GM12878 (cell line): ENCODE measurements around the gene SPRN. TPM values are rescaled to one million over a fixed set of nuclear protein-coding genes. Genes with fewer than 3 reads are reported as not detected.

ENCODE experiments used
- ATAC-seq: fragments of 200-7000 bp; cut with Tn5 transposase; 3 replicates; pipeline ENCODE4 v1.9.1; 2020; ENCODE audit warnings: mild to moderate bottlenecking, moderate library complexity
- BruUV-seq: library from RNA; stranded (reverse); fragments of 400-500 nt; replicated peaks from 2 replicates; lab custom pipeline; 2021; lab: Mats Ljungman, UMichigan
- CTCF ChIA-PET: fragments of 300-600 bp; sonication (Branson Sonifier 250); formaldehyde crosslinking; extraction: SDS; loops from one replicate; lab custom pipeline; 2021; ENCODE audit warnings: inconsistent platforms; lab: Yijun Ruan, JAX
- POLR2A ChIA-PET: fragments of 350-600 bp; formaldehyde crosslinking; extraction: SDS; loops from one replicate; lab custom pipeline; 2021; ENCODE audit warnings: inconsistent platforms; lab: Charles Lee
- RAD21 ChIA-PET: fragments of 300-600 bp; sonication (Branson Sonifier 250); formaldehyde crosslinking; loops from one replicate; lab custom pipeline; 2023; ENCODE audit warnings: antibody characterized with exemption; ENCODE audit not compliant: unreplicated experiment; lab: Charles Lee
- SMC1A ChIA-PET: fragments of 300-600 bp; sonication (Branson Sonifier 250); formaldehyde crosslinking; loops from one replicate; lab custom pipeline; 2023; ENCODE audit not compliant: unreplicated experiment, uncharacterized antibody; lab: Charles Lee
- DNase-seq: peaks from one replicate; pipeline ENCODE4 v3.0.0-alpha.2; 2011; ENCODE audit warnings: low read depth, low spot score
- FAIRE-seq: peaks from 3 replicates; lab custom pipeline; 2011; peaks lifted over from hg19 to GRCh38; lab: Jason Lieb, UNC
- H2AFZ ChIP-seq: 2 replicates; pipeline ENCODE4 v1.6.0; 2011; ENCODE audit warnings: low read depth, low read length, control low read depth; ENCODE audit not compliant: control insufficient read depth
- H3K27ac ChIP-seq: 2 replicates; pipeline ENCODE4 v1.5.1; 2011; ENCODE audit warnings: control low read depth; ENCODE audit not compliant: control insufficient read depth, insufficient read depth
- H3K27me3 ChIP-seq, 2 experiments: replicated peaks in 1 of 2; 2 replicates each; pipeline versions ENCODE4 v1.6.0 to v1.6.1; 2011; ENCODE audit warnings: low read length in 1 of 2; ENCODE audit not compliant: control insufficient read depth in 2 of 2, insufficient read depth in 2 of 2
- H3K36me3 ChIP-seq, 2 experiments: 2 replicates each; pipeline ENCODE4 v1.5.1; 2011; ENCODE audit warnings: low read length in 1 of 2; ENCODE audit not compliant: control insufficient read depth in 2 of 2, insufficient read depth in 2 of 2
- H3K4me1 ChIP-seq: 2 replicates; pipeline ENCODE4 v1.6.1; 2011; ENCODE audit warnings: mild to moderate bottlenecking, low read length, moderate library complexity, mixed read lengths; ENCODE audit not compliant: control insufficient read depth, insufficient read depth
- H3K4me2 ChIP-seq: 2 replicates; pipeline ENCODE4 v1.6.0; 2011; ENCODE audit warnings: control low read depth; ENCODE audit not compliant: control insufficient read depth, insufficient read depth
- H3K4me3 ChIP-seq: fragments of 200-600 bp; sonication (generic); 2 replicates; pipeline ENCODE4 v1.5.1; 2016
- H3K79me2 ChIP-seq: 2 replicates; pipeline ENCODE4 v1.6.0; 2011; ENCODE audit warnings: low read length; ENCODE audit not compliant: control insufficient read depth, insufficient read depth
- H3K9ac ChIP-seq: 2 replicates; pipeline ENCODE4 v1.8.0; 2011; ENCODE audit warnings: low read length, control low read depth, mixed read lengths; ENCODE audit not compliant: control insufficient read depth, insufficient read depth
- H3K9me3 ChIP-seq: replicated peaks from 3 replicates; pipeline ENCODE4 v1.5.1; 2011; ENCODE audit warnings: mild to moderate bottlenecking, low read length; ENCODE audit not compliant: control insufficient read depth, insufficient read depth
- H4K20me1 ChIP-seq: 2 replicates; pipeline ENCODE4 v1.6.0; 2011; ENCODE audit not compliant: control insufficient read depth, insufficient read depth
- ATF7 ChIP-seq: fragments of 450-650 bp; IDR thresholded peaks from 2 replicates; pipeline ENCODE4 v1.6.1; 2016; ENCODE audit warnings: low read depth, mild to moderate bottlenecking
- BCL3 ChIP-seq: IDR thresholded peaks from 2 replicates; pipeline ENCODE4 v1.6.1; 2011; ENCODE audit warnings: borderline replicate concordance, low read depth, mild to moderate bottlenecking, moderate library complexity, low read length; ENCODE audit not compliant: insufficient read depth, poor library complexity, severe bottlenecking
- CHD4 ChIP-seq: fragments of 200-600 bp; sonication (generic); IDR thresholded peaks from 2 replicates; pipeline ENCODE4 v1.6.1; 2016; ENCODE audit warnings: mild to moderate bottlenecking
- ETV6 ChIP-seq, 2 experiments: fragments of 450-650 bp in 1 of 2; IDR thresholded peaks in 1 of 2; conservative IDR thresholded peaks in 1 of 2; 2 replicates each; pipeline ENCODE4 v1.6.1; 2014; ENCODE audit warnings: antibody characterized with exemption in 1 of 2, borderline replicate concordance in 1 of 2, low read depth in 1 of 2, mild to moderate bottlenecking in 1 of 2, moderate library complexity in 1 of 2
- HDGF ChIP-seq: fragments of 450-650 bp; IDR thresholded peaks from 2 replicates; pipeline ENCODE4 v1.6.1; 2016; ENCODE audit warnings: antibody characterized with exemption
- NBN ChIP-seq: fragments of 450-650 bp; IDR thresholded peaks from 2 replicates; pipeline ENCODE4 v1.6.1; 2016
- NR2F1 ChIP-seq: fragments of 450-650 bp; conservative IDR thresholded peaks from 2 replicates; pipeline ENCODE4 v1.6.1; 2017; ENCODE audit warnings: mild to moderate bottlenecking
- NRF1 ChIP-seq: conservative IDR thresholded peaks from 2 replicates; pipeline ENCODE4 v1.6.1; 2011; ENCODE audit warnings: mild to moderate bottlenecking, low read depth, low read length, improper control_type of control experiment
- POLR2AphosphoS5 ChIP-seq: IDR thresholded peaks from 2 replicates; pipeline ENCODE4 v1.6.1; 2011; ENCODE audit warnings: mild to moderate bottlenecking, low read length, inconsistent platforms
- SKIL ChIP-seq: fragments of 450-650 bp; IDR thresholded peaks from 2 replicates; pipeline ENCODE4 v1.6.1; 2017; ENCODE audit warnings: mild to moderate bottlenecking, low read depth, inconsistent platforms; ENCODE audit not compliant: poor library complexity, severe bottlenecking
- SMAD5 ChIP-seq: IDR thresholded peaks from 2 replicates; pipeline ENCODE4 v1.6.1; 2016; ENCODE audit warnings: antibody characterized with exemption, low read depth
- YY1 ChIP-seq: IDR thresholded peaks from 2 replicates; pipeline ENCODE4 v1.6.1; 2011; ENCODE audit warnings: low read depth, mild to moderate bottlenecking, low read length
- ZBED1 ChIP-seq: IDR thresholded peaks from 2 replicates; pipeline ENCODE4 v1.6.1; 2016; ENCODE audit warnings: borderline replicate concordance
- ZNF217 ChIP-seq: fragments of 450-650 bp; IDR thresholded peaks from 2 replicates; pipeline ENCODE4 v1.6.1; 2017; ENCODE audit warnings: antibody characterized with exemption, mild to moderate bottlenecking
- ZZZ3 ChIP-seq: IDR thresholded peaks from 2 replicates; pipeline ENCODE4 v1.6.1; 2011; ENCODE audit warnings: low read depth; ENCODE audit not compliant: control insufficient read depth, insufficient read length
- WGBS: methylation state at CpG from one replicate; pipeline ENCODE4 v1.1.6; 2016; ENCODE audit warnings: low lambda C conversion rate; ENCODE audit not compliant: insufficient replicate concordance, insufficient coverage; ENCODE audit errors: missing lambda C conversion rate; 5-methylcytosine and 5-hydroxymethylcytosine counted together
- in situ Hi-C: fragments of 300-500 bp; cut with MboI; formaldehyde crosslinking; loops from 9 replicates; pipeline ENCODE4 v1.14.3; 2018; ENCODE audit warnings: mixed read lengths
- intact Hi-C: fragments of 100-400 bp; cut with micrococcal nuclease; formaldehyde crosslinking; loops from one replicate; pipeline ENCODE4 v1.14.2; 2022; ENCODE audit not compliant: unreplicated experiment
- polyA plus RNA-seq, 11 experiments: library from polyadenylated mRNA; depleted of rRNA in 4 of 11; unstranded in 6 of 11; stranded (reverse) in 5 of 11; fragments of >200 nt; fragmentation: Nextera tagmentation in 4 of 11; fragmentation: Illumina TruSeq in 1 of 11; extraction: Ambion mirVana in 4 of 11; extraction: Trizol in 1 of 11; gene quantifications; 1 replicate in 1 of 11; 2 replicates in 10 of 11; pipeline versions ENCODE4 v1.2.1 to v1.2.3, GENCODE V29; 2011 to 2016; ENCODE audit warnings: inconsistent platforms in 2 of 11, missing spikeins in 2 of 11, low read depth in 1 of 11
- total RNA-seq, 4 experiments: library from RNA; depleted of rRNA in 3 of 4; stranded (reverse); fragments of >200 nt in 3 of 4; fragmentation: Illumina TruSeq in 1 of 4; extraction: Trizol in 1 of 4; gene quantifications; 2 replicates each; pipeline versions ENCODE4 v1.2.1 to v1.2.3, GENCODE V29; 2013 to 2021

Gene SPRN
- total and polyA plus RNA-seq, 10 of the 15 experiments (the other 5 are each of a cell fraction or from before 2014, with no cell fraction given) = 0.03 to 0.96 (median 0.46) TPM; not detected in 6

GRCh38 chr10:133405844-133406527, 18.4 kb downstream of the SPRN start (continued):
- TF ChIP-seq SKIL = no peak
- TF ChIP-seq POLR2AphosphoS5 = no peak
- 0 out of 2 replicates have a peak, but pooled peaks have one; percentile 10 for TF ChIP-seq YY1
- TF ChIP-seq ATF7 = peak; percentile 19; the same call in 1 of the 2 replicates
- TF ChIP-seq NRF1 = no peak
- no peak for TF ChIP-seq ZNF217
- 0 out of 2 replicates have a peak, but pooled peaks have one; percentile 21 for TF ChIP-seq NBN

- no TSS peak for BruUV-seq
- Histone ChIP-seq H2AFZ (no peak overlapping the region), H3K9me3 (peaks cover 16% of the 10 kb centered on the region), H3K27me3 (no peaks in the 10 kb centered on the region), H3K4me2 (peak overlapping the region; percentile 75), H3K36me3 (peaks cover 5 to 30% of the 10 kb centered on the region in 2 experiments), H3K27ac (peak overlapping the region; percentile 64; the same call in 1 of the 2 replicates), H4K20me1 (peaks cover 3% of the 10 kb centered on the region; the same call in 1 of the 2 replicates), H3K79me2 (peaks cover 15% of the 10 kb centered on the region), H3K4me1 (peaks cover 31% of the 10 kb centered on the region), H3K9ac (no peak overlapping the region), H3K4me3 (no peak overlapping the region)
- ATAC-seq (no peak), FAIRE-seq (no peak), DNase-seq (no peak)
- RAD21 ChIA-PET = no interaction called here
- SMC1A ChIA-PET = interaction anchor here (1.4 to 1.9 kb wide), 3 partner anchors 14 to 44 kb away, joined by 3 to 4 read pairs (median 4); no protein-coding TSS in a partner anchor
- intact Hi-C loops = no loop called here
- 46% methylated on average over 2 of the region's 2 CpGs for WGBS
- in situ Hi-C loops = no loop called here
- POLR2A ChIA-PET = no interaction called here
- CTCF ChIA-PET = interaction anchor here (1.2 kb wide), 1 partner anchor 76 kb away, joined by 6 read pairs; no protein-coding TSS in a partner anchor
- TF ChIP-seq NR2F1 (no peak), ZBED1 (no peak), BCL3 (no peak), YY1 (no peak), ZZZ3 (no peak), HDGF (no peak), SMAD5 (no peak), ETV6 (conservative IDR thresholded peaks at IDR 0.05 in 1 of 2, IDR thresholded peaks at IDR 0.05 in 1 of 2; ENCODE audit: borderline replicate concordance in 1 of 2, low read depth in 1 of 2) (no peak), CHD4 (no peak)
These were observed 19.2 kb downstream of the SPRN start for GRCh38 chr10:133405272-133405671.
